Measurements from ENCODE around the gene SNX19. TPM values are rescaled to one million over a fixed set of nuclear protein-coding genes. Genes with fewer than 3 reads are reported as not detected.

SNX19 gene
- polyA plus RNA-seq, 1 of the 3 experiments (the other 2 are of a cell fraction) = 16.6 TPM

DNA sequence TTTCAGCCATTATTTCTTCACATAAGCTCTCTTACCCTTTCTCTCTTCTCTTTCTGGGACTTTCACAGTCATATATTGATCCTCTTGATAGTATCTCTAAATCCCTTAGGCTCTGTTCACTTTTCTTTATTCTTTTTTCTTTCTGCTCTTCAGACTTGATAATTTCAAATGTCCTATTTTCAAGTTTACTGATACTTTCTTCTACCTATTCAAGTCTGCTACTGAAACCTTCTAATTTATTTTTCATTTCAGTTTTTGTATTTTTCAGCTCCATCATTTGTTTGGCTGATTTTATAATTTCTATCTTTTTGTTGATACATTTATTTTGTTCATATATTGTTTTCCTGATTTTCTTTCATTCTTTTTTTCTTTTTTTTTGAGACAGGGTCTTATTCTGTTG lies 79.1 kb downstream of the SNX19 start:
- ChIA-PET CTCF (interaction anchor here (1.2 to 2.2 kb wide), 4 partner anchors 22 to 406 kb away, joined by 4 to 10 read pairs (median 5); no protein-coding TSS in a partner anchor), POLR2A (no interaction called here)
- H3K4me1 ChIP-seq (ENCODE audit: control insufficient read depth in 1 of 2, insufficient read depth in 2 of 2, low read depth in 1 of 2, low read length in 1 of 2) = peaks cover 0 to 8% of the 10 kb centered on the region in 2 experiments; a peak in 3 of 4 replicates
- no peaks in the 10 kb centered on the region for H3K27me3 ChIP-seq (ENCODE audit: insufficient read depth)
- H3K9ac ChIP-seq = no peak overlapping the region
- no peaks in the 10 kb centered on the region for H3K9me2 ChIP-seq
- no peak for DNase-seq
- H2AFZ ChIP-seq (ENCODE audit: low read depth) = no peak overlapping the region
- no peak overlapping the region for H3K4me2 ChIP-seq
- TF ChIP-seq TEAD4 (IDR thresholded peaks at IDR 0.05; ENCODE audit: borderline replicate concordance, insufficient read depth) (no peak), RAD21 (IDR thresholded peaks at IDR 0.05; ENCODE audit: low read length) (no peak), RFX5 (IDR thresholded peaks at IDR 0.05; ENCODE audit: low read length) (no peak), REST (IDR thresholded peaks at IDR 0.05; ENCODE audit: low read depth, low read length) (no peak), EZH2phosphoT487 (IDR thresholded peaks at IDR 0.05; ENCODE audit: borderline replicate concordance, low read depth) (no peak), JUND (IDR thresholded peaks at IDR 0.05) (no peak), YY1 (IDR thresholded peaks at IDR 0.05; ENCODE audit: low read depth) (no peak), FOXM1 (IDR thresholded peaks at IDR 0.05; ENCODE audit: low read depth) (no peak), NRF1 (IDR thresholded peaks at IDR 0.05; ENCODE audit: low read depth, low read length) (no peak), RXRA (IDR thresholded peaks at IDR 0.05; ENCODE audit: borderline replicate concordance, low read depth) (no peak), FOXJ3 (CRISPR knock-in tag; IDR thresholded peaks at IDR 0.05) (no peak), NFIC (IDR thresholded peaks at IDR 0.05; ENCODE audit: borderline replicate concordance) (no peak), GABPA (IDR thresholded peaks at IDR 0.05; ENCODE audit: low read depth) (no peak)
- TF ChIP-seq, protein P1, sequence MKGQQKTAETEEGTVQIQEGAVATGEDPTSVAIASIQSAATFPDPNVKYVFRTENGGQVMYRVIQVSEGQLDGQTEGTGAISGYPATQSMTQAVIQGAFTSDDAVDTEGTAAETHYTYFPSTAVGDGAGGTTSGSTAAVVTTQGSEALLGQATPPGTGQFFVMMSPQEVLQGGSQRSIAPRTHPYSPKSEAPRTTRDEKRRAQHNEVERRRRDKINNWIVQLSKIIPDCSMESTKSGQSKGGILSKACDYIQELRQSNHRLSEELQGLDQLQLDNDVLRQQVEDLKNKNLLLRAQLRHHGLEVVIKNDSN (IDR thresholded peaks at IDR 0.05; ENCODE audit: borderline replicate concordance, low read depth) = no peak
- H3K4me3 ChIP-seq (ENCODE audit: low read depth in 2 of 2, low read length in 1 of 2) = no peak overlapping the region
- H3K9me3 ChIP-seq = no peaks in the 10 kb centered on the region
- no peaks in the 10 kb centered on the region for H3K79me2 ChIP-seq (ENCODE audit: insufficient read depth)
- H3K27ac ChIP-seq (ENCODE audit: low read depth in 2 of 2, low read length in 1 of 2) = no peak overlapping the region
- no peaks in the 10 kb centered on the region for H3K36me3 ChIP-seq (replicated peaks in 1 of 2; ENCODE audit: control insufficient read depth in 1 of 2, insufficient read depth in 2 of 2, low read length in 1 of 2)
- H3F3A ChIP-seq (replicated peaks; ENCODE audit: insufficient read depth) = peaks cover 8% of the 10 kb centered on the region
- no peaks in the 10 kb centered on the region for H4K20me1 ChIP-seq (ENCODE audit: insufficient read depth)

- TF ChIP-seq USF2 (IDR thresholded peaks at IDR 0.05; ENCODE audit: borderline replicate concordance, low read depth, low read length) (no peak), CHD2 (IDR thresholded peaks at IDR 0.05; ENCODE audit: low read length, partially characterized antibody) (no peak), YY1 (IDR thresholded peaks at IDR 0.05; ENCODE audit: low read depth) (no peak)
- no peaks in the 10 kb centered on the region for H3K79me2 ChIP-seq (ENCODE audit: insufficient read depth)
- H3K9ac ChIP-seq = no peak overlapping the region
- H3K36me3 ChIP-seq (replicated peaks in 1 of 2; ENCODE audit: control insufficient read depth in 1 of 2, insufficient read depth in 2 of 2, low read length in 1 of 2) = no peaks in the 10 kb centered on the region
- H3F3A ChIP-seq (replicated peaks; ENCODE audit: insufficient read depth) = peaks cover 8% of the 10 kb centered on the region
- no peaks in the 10 kb centered on the region for H3K9me3 ChIP-seq
- H3K27me3 ChIP-seq (ENCODE audit: insufficient read depth) = no peaks in the 10 kb centered on the region
- H3K4me2 ChIP-seq = no peak overlapping the region
- H2AFZ ChIP-seq (ENCODE audit: low read depth) = no peak overlapping the region
- H3K4me1 ChIP-seq (ENCODE audit: control insufficient read depth in 1 of 2, insufficient read depth in 2 of 2, low read depth in 1 of 2, low read length in 1 of 2) = peaks cover 8 to 10% of the 10 kb centered on the region in 2 experiments
- H3K27ac ChIP-seq (ENCODE audit: low read depth in 2 of 2, low read length in 1 of 2) = no peak overlapping the region
- no peak for DNase-seq
- H3K4me3 ChIP-seq (ENCODE audit: low read depth in 2 of 2, low read length in 1 of 2) = no peak overlapping the region
- POLR2A ChIA-PET = no interaction called here
- no peaks in the 10 kb centered on the region for H4K20me1 ChIP-seq (ENCODE audit: insufficient read depth)
- H3K9me2 ChIP-seq = no peaks in the 10 kb centered on the region
- CTCF ChIA-PET = interaction anchor here (2.3 kb wide), 1 partner anchor 28 kb away, joined by 9 read pairs; no protein-coding TSS in a partner anchor
Observed at GRCh38 chr11:130834886-130835285, 81.4 kb downstream of the SNX19 start.

All from SK-N-SH (cell line).